Parathyroid adenoma (tissue), 2 donors: Measurements from ENCODE around the gene ANKLE1.

ENCODE experiments used
- H2AFZ ChIP-seq: fragments of 300-600 bp; sonication (generic); one replicate; pipeline ENCODE4 v1.7.0; 2017; ENCODE audit warnings: antibody characterized with exemption, mild to moderate bottlenecking
- H3K27ac ChIP-seq: fragments of 300-600 bp; sonication (generic); one replicate; pipeline ENCODE4 v1.7.0; 2017
- H3K27me3 ChIP-seq: fragments of 300-600 bp; sonication (generic); one replicate; pipeline ENCODE4 v1.7.0; 2017; ENCODE audit warnings: low read length; ENCODE audit not compliant: control insufficient read depth, insufficient read depth
- H3K36me3 ChIP-seq: fragments of 300-600 bp; sonication (generic); one replicate; pipeline ENCODE4 v1.7.0; 2017; ENCODE audit warnings: low read length; ENCODE audit not compliant: control insufficient read depth, insufficient read depth
- H3K4me1 ChIP-seq: fragments of 300-600 bp; sonication (generic); one replicate; pipeline ENCODE4 v1.7.0; 2017; ENCODE audit warnings: control low read depth
- H3K4me2 ChIP-seq: fragments of 300-600 bp; sonication (generic); one replicate; pipeline ENCODE4 v1.7.0; 2017; ENCODE audit warnings: low read length
- H3K4me3 ChIP-seq: fragments of 300-600 bp; sonication (generic); one replicate; pipeline ENCODE4 v1.7.0; 2017; ENCODE audit warnings: low read depth, low read length
- H3K79me2 ChIP-seq: fragments of 300-600 bp; sonication (generic); one replicate; pipeline ENCODE4 v1.7.0; 2017; ENCODE audit warnings: control low read depth
- H3K9ac ChIP-seq: fragments of 300-600 bp; sonication (generic); one replicate; pipeline ENCODE4 v1.7.0; 2017; ENCODE audit warnings: mild to moderate bottlenecking
- H3K9me3 ChIP-seq: fragments of 300-600 bp; sonication (generic); one replicate; pipeline ENCODE4 v1.7.0; 2017; ENCODE audit warnings: low read length; ENCODE audit not compliant: control insufficient read depth
- TF ChIP-seq, protein P1 (sequence below): fragments of 300-600 bp; sonication (generic); IDR thresholded peaks from one replicate; pipeline ENCODE4 v1.7.0; 2017; ENCODE audit warnings: antibody characterized with exemption, mild to moderate bottlenecking
- donor health status: primary hyperparathyroidism.

ANKLE1 gene

DNA sequence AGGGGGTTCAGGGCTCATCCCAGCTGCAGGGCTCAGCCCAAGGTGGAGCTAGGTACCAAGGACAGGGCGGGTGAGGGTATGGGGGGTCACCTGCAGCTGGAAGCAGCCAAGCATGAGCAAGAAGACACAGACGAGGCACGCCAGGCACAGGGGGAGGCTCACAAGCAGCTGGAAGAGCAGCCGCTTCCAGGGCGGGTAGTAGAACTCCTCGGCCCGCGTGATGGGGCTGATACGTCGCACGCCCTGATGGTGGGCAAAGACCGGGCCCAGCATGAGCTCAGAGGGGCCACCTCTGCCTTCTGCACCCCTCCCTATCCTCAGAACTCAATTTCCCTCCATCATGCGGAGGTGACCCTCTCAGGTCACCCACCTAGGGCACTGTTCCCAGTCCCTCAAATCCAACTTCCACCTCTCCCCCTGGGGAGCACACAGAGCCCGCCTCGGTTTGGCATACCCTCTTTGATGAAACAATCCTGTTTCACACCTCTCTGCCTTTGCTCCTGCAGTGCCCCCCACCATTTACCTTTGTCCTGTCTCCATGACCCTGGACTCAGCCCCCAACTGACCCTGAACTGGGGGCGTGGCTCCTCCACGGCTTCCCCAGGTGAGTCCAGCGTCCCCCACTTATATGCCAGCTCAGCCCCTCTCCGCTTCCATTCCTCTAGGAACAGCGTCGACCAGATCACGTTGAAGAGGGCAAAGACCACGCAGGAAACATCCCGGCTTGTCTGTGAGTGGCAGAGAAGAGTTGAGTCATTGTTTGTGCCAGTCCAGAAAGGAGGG, 48.8 kb downstream of the ANKLE1 start:
- H2AFZ ChIP-seq: no peak overlapping the region
- no peaks in the 10 kb centered on the region for H3K9me3 ChIP-seq
- H3K27ac ChIP-seq: no peak overlapping the region
- H3K4me1 ChIP-seq: no peaks in the 10 kb centered on the region
- no peak overlapping the region for H3K4me2 ChIP-seq
- no peaks in the 10 kb centered on the region for H3K27me3 ChIP-seq
- no peak overlapping the region for H3K4me3 ChIP-seq
- no peaks in the 10 kb centered on the region for H3K36me3 ChIP-seq
- no peaks in the 10 kb centered on the region for H3K79me2 ChIP-seq
- TF ChIP-seq, protein P1, sequence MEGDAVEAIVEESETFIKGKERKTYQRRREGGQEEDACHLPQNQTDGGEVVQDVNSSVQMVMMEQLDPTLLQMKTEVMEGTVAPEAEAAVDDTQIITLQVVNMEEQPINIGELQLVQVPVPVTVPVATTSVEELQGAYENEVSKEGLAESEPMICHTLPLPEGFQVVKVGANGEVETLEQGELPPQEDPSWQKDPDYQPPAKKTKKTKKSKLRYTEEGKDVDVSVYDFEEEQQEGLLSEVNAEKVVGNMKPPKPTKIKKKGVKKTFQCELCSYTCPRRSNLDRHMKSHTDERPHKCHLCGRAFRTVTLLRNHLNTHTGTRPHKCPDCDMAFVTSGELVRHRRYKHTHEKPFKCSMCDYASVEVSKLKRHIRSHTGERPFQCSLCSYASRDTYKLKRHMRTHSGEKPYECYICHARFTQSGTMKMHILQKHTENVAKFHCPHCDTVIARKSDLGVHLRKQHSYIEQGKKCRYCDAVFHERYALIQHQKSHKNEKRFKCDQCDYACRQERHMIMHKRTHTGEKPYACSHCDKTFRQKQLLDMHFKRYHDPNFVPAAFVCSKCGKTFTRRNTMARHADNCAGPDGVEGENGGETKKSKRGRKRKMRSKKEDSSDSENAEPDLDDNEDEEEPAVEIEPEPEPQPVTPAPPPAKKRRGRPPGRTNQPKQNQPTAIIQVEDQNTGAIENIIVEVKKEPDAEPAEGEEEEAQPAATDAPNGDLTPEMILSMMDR: no peak
- no peak overlapping the region for H3K9ac ChIP-seq

DNA sequence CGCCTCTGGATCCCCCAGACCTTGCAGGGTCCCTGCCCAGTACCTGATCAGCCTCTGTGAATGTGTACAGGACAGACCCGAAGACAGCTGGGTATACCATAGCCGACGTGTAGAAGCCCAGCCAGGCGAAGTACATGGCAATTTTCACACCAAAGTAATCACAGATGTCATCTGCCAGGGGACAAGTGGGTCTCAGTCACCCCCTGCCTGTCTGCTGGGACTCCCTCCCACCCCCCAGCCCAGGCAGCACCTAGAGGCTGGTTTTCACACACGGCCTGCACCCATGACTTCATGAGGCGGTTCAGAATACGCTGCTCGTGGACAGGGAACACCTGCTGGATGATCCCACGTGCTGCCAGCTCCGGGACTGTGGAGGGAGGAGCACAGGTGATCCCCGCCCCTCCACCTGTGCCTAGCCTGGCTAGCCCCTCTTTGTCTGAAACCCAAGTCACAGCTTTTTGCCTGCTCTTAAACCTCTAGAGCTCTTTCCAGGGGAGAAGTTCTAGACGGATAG, 49.4 kb downstream of the ANKLE1 start:
- Histone ChIP-seq H3K4me2 (no peak overlapping the region), H3K9me3 (no peaks in the 10 kb centered on the region), H2AFZ (no peak overlapping the region), H3K4me1 (no peaks in the 10 kb centered on the region), H3K27ac (no peak overlapping the region), H3K36me3 (no peaks in the 10 kb centered on the region), H3K9ac (no peak overlapping the region), H3K79me2 (no peaks in the 10 kb centered on the region), H3K27me3 (no peaks in the 10 kb centered on the region), H3K4me3 (no peak overlapping the region)
- TF ChIP-seq, protein P1: no peak

DNA sequence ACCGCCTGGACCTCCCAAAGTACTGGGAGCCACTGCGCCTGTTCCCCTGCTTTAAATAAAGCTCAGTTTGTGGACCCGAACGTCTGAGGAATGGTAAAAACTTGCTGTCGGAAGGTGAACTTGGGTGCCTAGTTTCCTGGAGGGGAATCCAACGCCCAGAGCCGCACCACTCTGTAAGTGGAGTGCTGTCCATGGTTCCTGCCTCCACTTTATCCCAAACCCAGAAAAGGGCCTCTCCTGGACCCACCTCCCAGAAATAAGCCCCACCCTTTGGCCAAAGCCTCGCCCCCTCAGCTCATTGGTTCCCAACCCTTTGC, 50.6 kb downstream of the ANKLE1 start:
- Histone ChIP-seq H2AFZ (no peak overlapping the region), H3K4me2 (no peak overlapping the region), H3K4me3 (no peak overlapping the region), H3K36me3 (no peaks in the 10 kb centered on the region), H3K9ac (no peak overlapping the region), H3K9me3 (no peaks in the 10 kb centered on the region), H3K4me1 (no peaks in the 10 kb centered on the region), H3K27me3 (no peaks in the 10 kb centered on the region), H3K27ac (no peak overlapping the region), H3K79me2 (no peaks in the 10 kb centered on the region)
- TF ChIP-seq, protein P1: no peak

DNA sequence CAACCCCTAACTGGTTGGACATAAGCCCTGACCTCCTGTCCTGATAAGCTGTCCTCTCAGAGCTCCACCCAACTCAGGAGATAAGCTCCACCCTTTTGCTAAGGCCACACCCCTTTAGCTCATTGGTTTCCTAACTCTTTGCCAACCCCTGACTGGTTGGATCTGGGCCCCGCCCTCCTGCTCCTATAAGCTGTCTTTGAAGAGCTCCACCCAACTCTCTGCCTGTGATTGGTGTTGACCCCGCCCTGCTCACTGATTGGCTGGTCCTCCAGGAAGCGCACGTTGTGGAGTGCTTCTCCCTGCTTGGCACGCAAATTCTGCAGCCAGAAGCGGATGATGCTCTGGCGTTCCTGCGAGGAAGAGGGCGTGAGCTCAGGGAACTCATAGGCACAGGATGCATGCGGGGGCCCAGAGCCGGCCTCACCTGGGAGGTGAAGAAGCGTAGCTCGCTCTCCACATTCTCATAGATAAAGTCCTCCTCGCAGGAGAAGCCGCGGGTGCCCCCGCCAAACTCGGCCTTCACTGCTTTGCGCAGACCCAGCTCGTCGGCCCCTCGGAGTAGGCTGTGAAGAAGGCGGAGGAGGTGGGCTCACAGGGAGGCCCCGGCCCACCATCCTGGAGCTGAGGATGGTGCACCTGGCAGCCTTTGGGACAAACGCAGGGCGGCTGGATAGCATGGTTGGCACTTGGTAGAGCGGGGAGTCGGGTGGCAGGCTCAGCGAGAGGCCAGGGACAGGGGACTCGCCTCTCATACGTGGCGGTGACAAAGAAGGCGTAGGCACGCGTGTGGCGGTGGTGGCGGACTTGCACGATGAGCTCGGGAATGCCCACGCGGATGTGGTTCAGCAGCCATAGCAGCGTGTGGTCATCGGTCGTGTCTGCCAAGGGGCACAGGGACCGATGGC, 51.2 kb downstream of the ANKLE1 start:
- H3K79me2 ChIP-seq: no peaks in the 10 kb centered on the region
- no peak overlapping the region for H2AFZ ChIP-seq
- H3K27me3 ChIP-seq: no peaks in the 10 kb centered on the region
- no peaks in the 10 kb centered on the region for H3K9me3 ChIP-seq
- H3K4me1 ChIP-seq: peaks cover under 1% of the 10 kb centered on the region
- TF ChIP-seq, protein P1: no peak
- no peaks in the 10 kb centered on the region for H3K36me3 ChIP-seq
- H3K4me3 ChIP-seq: no peak overlapping the region
- H3K9ac ChIP-seq: no peak overlapping the region
- no peak overlapping the region for H3K27ac ChIP-seq
- no peak overlapping the region for H3K4me2 ChIP-seq
